Measurements from ENCODE around the gene TTN.

TTN gene

GRCh38 chr2:178782236-178782635 is 25.0 kb downstream of the TTN start:
- DNase-seq (ENCODE audit: low read depth) = peak; percentile 31
- no peak overlapping the region for H3K4me3 ChIP-seq (ENCODE audit: low read length)
- TF ChIP-seq, protein P1, sequence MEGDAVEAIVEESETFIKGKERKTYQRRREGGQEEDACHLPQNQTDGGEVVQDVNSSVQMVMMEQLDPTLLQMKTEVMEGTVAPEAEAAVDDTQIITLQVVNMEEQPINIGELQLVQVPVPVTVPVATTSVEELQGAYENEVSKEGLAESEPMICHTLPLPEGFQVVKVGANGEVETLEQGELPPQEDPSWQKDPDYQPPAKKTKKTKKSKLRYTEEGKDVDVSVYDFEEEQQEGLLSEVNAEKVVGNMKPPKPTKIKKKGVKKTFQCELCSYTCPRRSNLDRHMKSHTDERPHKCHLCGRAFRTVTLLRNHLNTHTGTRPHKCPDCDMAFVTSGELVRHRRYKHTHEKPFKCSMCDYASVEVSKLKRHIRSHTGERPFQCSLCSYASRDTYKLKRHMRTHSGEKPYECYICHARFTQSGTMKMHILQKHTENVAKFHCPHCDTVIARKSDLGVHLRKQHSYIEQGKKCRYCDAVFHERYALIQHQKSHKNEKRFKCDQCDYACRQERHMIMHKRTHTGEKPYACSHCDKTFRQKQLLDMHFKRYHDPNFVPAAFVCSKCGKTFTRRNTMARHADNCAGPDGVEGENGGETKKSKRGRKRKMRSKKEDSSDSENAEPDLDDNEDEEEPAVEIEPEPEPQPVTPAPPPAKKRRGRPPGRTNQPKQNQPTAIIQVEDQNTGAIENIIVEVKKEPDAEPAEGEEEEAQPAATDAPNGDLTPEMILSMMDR (IDR thresholded peaks at IDR 0.05; ENCODE audit: insufficient read depth, low read depth, low read length, missing control alignments) = no peak

DNA sequence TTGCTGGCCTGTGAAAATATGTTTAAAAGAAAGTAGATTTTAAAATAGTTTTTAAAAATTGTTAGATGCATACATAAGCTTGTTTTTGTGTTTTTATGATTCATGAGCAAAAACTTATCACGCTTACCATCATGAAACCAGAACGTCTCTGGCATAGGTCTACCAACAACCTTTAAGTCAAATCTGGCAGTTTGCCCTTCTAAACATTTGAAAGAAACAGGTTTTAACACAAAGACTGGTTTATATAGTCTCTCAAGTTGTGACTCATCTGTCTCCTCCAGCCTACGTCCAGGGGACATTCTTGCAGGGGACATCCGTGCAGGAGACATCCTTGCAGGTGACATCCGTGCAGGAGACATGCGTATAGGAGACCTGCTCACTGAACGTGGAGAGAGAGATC is 29.6 kb downstream of the TTN start:
- TF ChIP-seq, protein P1 (IDR thresholded peaks at IDR 0.05; ENCODE audit: insufficient read depth, low read depth, low read length, missing control alignments) = no peak
- H3K4me3 ChIP-seq (ENCODE audit: low read length) = no peak overlapping the region
- DNase-seq (ENCODE audit: low read depth) = peak; percentile 7

- DNase-seq (ENCODE audit: low read depth) = no peak
- H3K4me3 ChIP-seq (ENCODE audit: low read length) = no peak overlapping the region
- TF ChIP-seq, protein P1 (IDR thresholded peaks at IDR 0.05; ENCODE audit: insufficient read depth, low read depth, low read length, missing control alignments) = no peak
Observed at GRCh38 chr2:178776751-178777150, 30.5 kb downstream of the TTN start.

DNA sequence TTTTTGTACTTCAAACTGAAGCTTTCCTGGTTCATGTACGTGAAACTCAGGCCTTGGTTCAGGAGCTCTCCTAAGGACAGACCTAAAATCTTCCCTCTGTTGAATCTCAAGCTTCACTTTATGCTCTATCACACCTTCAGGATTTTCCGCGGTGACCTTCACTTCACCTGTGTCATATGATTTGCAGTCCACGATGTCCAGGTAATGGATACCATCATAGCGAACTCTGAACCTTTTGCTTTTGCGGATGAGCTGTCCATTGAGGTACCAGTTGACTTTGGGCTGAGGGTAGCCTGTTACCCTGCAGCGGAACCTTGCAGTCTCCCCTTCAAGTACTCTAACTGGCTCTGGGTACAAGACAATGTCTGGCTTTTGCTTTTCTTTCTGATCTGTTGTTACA is 31.2 kb downstream of the TTN start:
- DNase-seq (ENCODE audit: low read depth) = no peak
- no peak overlapping the region for H3K4me3 ChIP-seq (ENCODE audit: low read length)
- TF ChIP-seq, protein P1 (IDR thresholded peaks at IDR 0.05; ENCODE audit: insufficient read depth, low read depth, low read length, missing control alignments) = no peak

- TF ChIP-seq, protein P1 (IDR thresholded peaks at IDR 0.05; ENCODE audit: insufficient read depth, low read depth, low read length, missing control alignments) = no peak
- no peak for DNase-seq (ENCODE audit: low read depth)
- H3K4me3 ChIP-seq (ENCODE audit: low read length) = no peak overlapping the region
Observed at GRCh38 chr2:178770518-178770917, 36.7 kb downstream of the TTN start.

DNA sequence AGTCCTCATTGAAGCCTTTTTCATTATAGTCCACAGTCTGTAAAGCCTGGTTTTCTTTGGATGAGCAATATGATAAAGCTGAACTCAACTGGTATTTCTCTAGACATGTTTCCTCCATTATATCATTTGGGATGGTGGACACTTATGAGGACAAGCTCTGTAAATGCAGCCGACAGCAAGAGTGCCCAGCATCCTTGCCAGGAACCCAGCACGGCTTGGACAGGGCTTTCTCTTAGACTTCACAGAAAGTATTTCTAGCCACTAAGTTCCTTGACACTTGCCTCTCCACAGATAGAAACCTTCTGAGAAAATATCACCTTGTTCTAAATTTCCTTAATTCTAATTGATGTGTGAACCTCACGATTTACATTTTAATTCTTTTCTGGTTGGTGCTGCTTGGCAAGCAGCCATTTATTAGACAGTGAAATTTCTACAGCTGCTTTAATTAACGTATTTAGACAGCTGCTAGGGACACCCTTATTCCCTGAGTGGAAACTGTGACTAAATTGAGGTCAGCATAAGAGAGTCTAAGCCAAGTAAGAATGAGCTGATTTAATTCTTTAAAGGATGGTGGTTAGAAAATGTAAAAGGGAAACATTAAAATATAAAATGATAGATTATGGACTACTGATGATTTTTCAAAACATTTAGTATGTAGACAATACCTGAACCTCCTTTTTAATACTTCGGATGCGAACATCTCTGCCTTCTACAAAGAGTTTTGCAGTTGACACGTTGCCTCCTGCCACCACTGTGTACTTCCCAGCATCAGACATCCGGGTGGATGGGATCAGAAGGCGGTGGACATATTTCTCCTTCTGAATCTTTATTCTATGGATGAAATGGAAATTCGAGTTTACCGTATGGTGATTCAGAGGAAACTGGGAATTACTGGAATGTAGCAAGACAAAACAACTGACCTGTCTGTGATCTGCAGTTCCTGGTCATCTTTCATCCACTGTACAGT is 39.8 kb downstream of the TTN start:
- no peak overlapping the region for H3K4me3 ChIP-seq (ENCODE audit: low read length)
- TF ChIP-seq, protein P1 (IDR thresholded peaks at IDR 0.05; ENCODE audit: insufficient read depth, low read depth, low read length, missing control alignments) = no peak
- no peak for DNase-seq (ENCODE audit: low read depth)
